Measurements from ENCODE around the gene GGTLC1.
"Not testable (repeated sequence)": the region's sequence is repeated elsewhere in the genome, so short reads cannot be mapped to it uniquely, and the experiment has no call there.

The GGTLC1 gene

GRCh38 chr20:23988561-23988960, at the start of gene GGTLC1:
TSS of gene GGTLC1 (minus strand) at chr20:23988779. CDS start at chr20:23986611, 2,168 bp downstream.
- DNase-seq, result no peak

- DNase-seq, result no peak
Measured at GRCh38 chr20:24034820-24035219, 46.2 kb upstream of the GGTLC1 start.

- DNase-seq, result no peak
Measured at GRCh38 chr20:24033565-24033964, 45.0 kb upstream of the GGTLC1 start.

- peak; percentile 52 for DNase-seq
Measured at GRCh38 chr20:24033151-24033550, 44.6 kb upstream of the GGTLC1 start.

GRCh38 chr20:24032400-24032898, 43.9 kb upstream of the GGTLC1 start:
- peak; percentile 21 for DNase-seq

GRCh38 chr20:24027229-24027628, 38.6 kb upstream of the GGTLC1 start:
- peak; percentile 88 for DNase-seq

GRCh38 chr20:24022621-24023180, 34.1 kb upstream of the GGTLC1 start:
- DNase-seq, result no peak

GRCh38 chr20:24018796-24019195, 30.2 kb upstream of the GGTLC1 start:
- no peak for DNase-seq

GRCh38 chr20:24017458-24017755, 28.8 kb upstream of the GGTLC1 start:
- no peak for DNase-seq

GRCh38 chr20:24016607-24017457, 28.3 kb upstream of the GGTLC1 start:
- DNase-seq, result no peak

- no peak for DNase-seq
Measured at GRCh38 chr20:24013953-24014352, 25.4 kb upstream of the GGTLC1 start.

GRCh38 chr20:24011282-24011681, 22.7 kb upstream of the GGTLC1 start:
- DNase-seq, result no peak

- no peak for DNase-seq
Measured at GRCh38 chr20:24007758-24008157, 19.2 kb upstream of the GGTLC1 start.

- DNase-seq, result no peak
Measured at GRCh38 chr20:24007073-24007595, 18.6 kb upstream of the GGTLC1 start.

GRCh38 chr20:24006626-24007025, 18.0 kb upstream of the GGTLC1 start:
- DNase-seq, result no peak

GRCh38 chr20:24004471-24004870, 15.9 kb upstream of the GGTLC1 start:
- no peak for DNase-seq

- DNase-seq, result no peak
Measured at GRCh38 chr20:24002896-24003295, 14.3 kb upstream of the GGTLC1 start.

GRCh38 chr20:24001712-24002405, 13.3 kb upstream of the GGTLC1 start:
- DNase-seq, result no peak

GRCh38 chr20:23998844-23999243, 10.3 kb upstream of the GGTLC1 start:
- no peak for DNase-seq

GRCh38 chr20:23998392-23998791, 9.8 kb upstream of the GGTLC1 start:
- DNase-seq, result no peak

- DNase-seq, result peak; percentile 48
Measured at GRCh38 chr20:23995905-23996666, 7.5 kb upstream of the GGTLC1 start.

- DNase-seq, result not testable (repeated sequence)
Measured at GRCh38 chr20:23995291-23995690, 6.7 kb upstream of the GGTLC1 start.

Measured in CD4-positive, alpha-beta T cell treated with Interleukin-4 for 4 hours (primary cell).